Endothelial cell of umbilical vein (primary cell): ENCODE data around the gene ZNF766. TPM values are rescaled to one million over a fixed set of nuclear protein-coding genes. Genes with fewer than 3 reads are reported as not detected.

Source experiments
- BruUV-seq: library from RNA; stranded (reverse); fragments of 400-500 nt; replicated peaks from 2 replicates; lab custom pipeline; 2021; lab: Mats Ljungman, UMichigan
- CTCF ChIA-PET: fragments of 300-600, 350-600 bp; sonication (Branson Sonifier 250); formaldehyde crosslinking; loops from one replicate; lab custom pipeline; 2021; ENCODE audit warnings: antibody characterized with exemption, inconsistent platforms; lab: Charles Lee
- POLR2A ChIA-PET: fragments of 300-600, 350-600 bp; sonication (Branson Sonifier 250); formaldehyde crosslinking; loops from one replicate; lab custom pipeline; 2021; ENCODE audit warnings: antibody characterized with exemption, inconsistent platforms; lab: Charles Lee
- DNase-seq: peaks from one replicate; pipeline ENCODE4 v3.0.0-alpha.2; 2011; ENCODE audit warnings: low read depth, low spot score
- FAIRE-seq: peaks from 2 replicates; lab custom pipeline; 2011; peaks lifted over from hg19 to GRCh38; lab: Jason Lieb, UNC
- H2AFZ ChIP-seq: 2 replicates; pipeline ENCODE4 v1.6.0; 2012; ENCODE audit warnings: low read depth, low read length, control low read depth, inconsistent platforms
- H3K27ac ChIP-seq: 2 replicates; pipeline ENCODE4 v1.5.1; 2011; ENCODE audit warnings: low read depth, mild to moderate bottlenecking, control low read depth, low read length, moderate library complexity; ENCODE audit not compliant: insufficient read depth
- H3K27me3 ChIP-seq, 2 experiments: 2 replicates each; pipeline versions ENCODE4 v1.6.0 to v1.6.1; 2011; ENCODE audit warnings: low read length in 2 of 2, mixed read lengths in 1 of 2; ENCODE audit not compliant: control insufficient read depth in 2 of 2, insufficient read depth in 2 of 2
- H3K36me3 ChIP-seq, 2 experiments: 2 replicates in 1 of 2; 3 replicates in 1 of 2; pipeline ENCODE4 v1.5.1; 2011; ENCODE audit warnings: low read length in 2 of 2, mild to moderate bottlenecking in 1 of 2, moderate library complexity in 1 of 2; ENCODE audit not compliant: control insufficient read depth in 2 of 2, insufficient read depth in 2 of 2; ENCODE audit errors: extremely low read depth in 1 of 2
- H3K4me1 ChIP-seq: 3 replicates; pipeline ENCODE4 v1.5.1; 2011; ENCODE audit warnings: mild to moderate bottlenecking, low read length; ENCODE audit not compliant: control insufficient read depth, insufficient read depth; ENCODE audit errors: extremely low read depth
- H3K4me2 ChIP-seq: 2 replicates; pipeline ENCODE4 v1.6.1; 2011; ENCODE audit warnings: low read length, control low read depth, mixed read lengths; ENCODE audit not compliant: insufficient read depth
- H3K4me3 ChIP-seq, 3 experiments: fragments of 200-600 bp in 1 of 3; sonication (generic), shearing (Covaris generic) in 1 of 3; replicated peaks in 1 of 3; 2 replicates each; pipeline ENCODE4 v1.5.1; 2011 to 2016; ENCODE audit warnings: control low read depth in 3 of 3, low read length in 3 of 3, mild to moderate bottlenecking in 2 of 3, inconsistent platforms in 1 of 3, low read depth in 1 of 3, moderate library complexity in 1 of 3; ENCODE audit not compliant: insufficient read depth in 1 of 3
- H3K79me2 ChIP-seq: 2 replicates; pipeline ENCODE4 v1.6.0; 2012; ENCODE audit warnings: low read length, inconsistent platforms; ENCODE audit not compliant: control insufficient read depth, insufficient read depth
- H3K9ac ChIP-seq: replicated peaks from 2 replicates; pipeline ENCODE3; 2011; ENCODE audit warnings: low read length, control low read depth; ENCODE audit not compliant: insufficient read depth; ENCODE audit errors: extremely low read depth
- H3K9me1 ChIP-seq: replicated peaks from 3 replicates; pipeline ENCODE4 v1.6.0; 2011; ENCODE audit warnings: mild to moderate bottlenecking, low read length; ENCODE audit not compliant: control insufficient read depth, insufficient read depth; ENCODE audit errors: extremely low read depth
- H3K9me3 ChIP-seq: replicated peaks from 2 replicates; pipeline ENCODE4 v1.5.1; 2012; ENCODE audit warnings: low read length, inconsistent platforms; ENCODE audit not compliant: control insufficient read depth, insufficient read depth
- H4K20me1 ChIP-seq: replicated peaks from 2 replicates; pipeline ENCODE3; 2011; ENCODE audit warnings: mild to moderate bottlenecking, low read length; ENCODE audit not compliant: control insufficient read depth, insufficient read depth; ENCODE audit errors: extremely low read depth
- CTCF ChIP-seq, 2 donors: IDR thresholded peaks; 1 replicate in 1 of 2; 2 replicates in 1 of 2; pipeline ENCODE4 v1.5.1; 2011; ENCODE audit warnings: low read length in 2 of 2, mild to moderate bottlenecking in 2 of 2, moderate library complexity in 2 of 2, control low read depth in 1 of 2, inconsistent platforms in 1 of 2, low read depth in 1 of 2; ENCODE audit not compliant: insufficient read depth in 1 of 2; ENCODE audit errors: extremely low read depth in 1 of 2
- EZH2 ChIP-seq: IDR thresholded peaks from 2 replicates; pipeline ENCODE4 v1.6.1; 2012; ENCODE audit warnings: borderline replicate concordance, low read depth, mild to moderate bottlenecking, moderate library complexity, low read length, inconsistent platforms; ENCODE audit not compliant: severe bottlenecking
- FOS ChIP-seq: IDR thresholded peaks from 2 replicates; pipeline ENCODE4 v1.6.1; 2011; ENCODE audit warnings: mild to moderate bottlenecking, low read length, moderate library complexity, borderline replicate concordance; ENCODE audit not compliant: insufficient read depth
- GATA2 ChIP-seq: IDR thresholded peaks from 2 replicates; pipeline ENCODE4 v1.7.0; 2011; ENCODE audit warnings: low read depth, mild to moderate bottlenecking, moderate library complexity, mixed read lengths, low read length; ENCODE audit not compliant: insufficient read length, insufficient read depth
- JUN ChIP-seq: IDR thresholded peaks from 2 replicates; pipeline ENCODE4 v1.6.1; 2011; ENCODE audit warnings: borderline replicate concordance, low read depth; ENCODE audit not compliant: insufficient read length, insufficient read depth
- MYC ChIP-seq: IDR thresholded peaks from one replicate; pipeline ENCODE4 v1.6.1; 2011; ENCODE audit warnings: mild to moderate bottlenecking, low read depth, low read length
- POLR2A ChIP-seq: IDR thresholded peaks from 2 replicates; pipeline ENCODE4 v1.6.1; 2012; ENCODE audit warnings: low read depth, mild to moderate bottlenecking, control low read depth, low read length
- POLR2AphosphoS5 ChIP-seq: IDR thresholded peaks from 2 replicates; pipeline ENCODE4 v1.6.1; 2012; ENCODE audit warnings: low read depth, mild to moderate bottlenecking, control low read depth, low read length, moderate library complexity; ENCODE audit not compliant: insufficient read depth
- dilution Hi-C: fragments of 300-500 bp; cut with MboI; formaldehyde crosslinking; loops from one replicate; pipeline ENCODE4 v1.15.0; 2019; ENCODE audit warnings: low sequenced_read_pairs; ENCODE audit not compliant: extremely low pct_ligation_motif_present
- intact Hi-C: fragments of 100-400 bp; cut with micrococcal nuclease; formaldehyde crosslinking; loops from one replicate; pipeline ENCODE4 v1.10.0; 2022
- polyA plus RNA-seq, 4 experiments: library from polyadenylated mRNA; depleted of rRNA in 3 of 4; stranded (reverse) in 3 of 4; unstranded in 1 of 4; fragments of >200 nt; gene quantifications; 2 replicates each; pipeline versions ENCODE4 v1.2.1 to v1.2.3, GENCODE V29; 2011 to 2012; ENCODE audit warnings: missing spikeins in 1 of 4
- total RNA-seq: library from RNA; stranded (reverse); gene quantifications from 2 replicates; pipeline ENCODE4 v1.2.3, GENCODE V29; 2021

Gene ZNF766
- total and polyA plus RNA-seq, 2 donors (not counting 3 experiments of a cell fraction or from before 2014, with no cell fraction given), result 2.9 to 8.9 TPM

- no peak overlapping the region for H3K9ac ChIP-seq
- dilution Hi-C loops (no loop called here), intact Hi-C loops (no loop called here)
- no peaks in the 10 kb centered on the region for H3K9me1 ChIP-seq
- no peaks in the 10 kb centered on the region for H3K27me3 ChIP-seq
- DNase-seq (no peak), FAIRE-seq (no peak)
- H4K20me1 ChIP-seq, result no peaks in the 10 kb centered on the region
- no peak for TF ChIP-seq MYC
- no peak for TF ChIP-seq FOS
- no peak for TF ChIP-seq JUN
- TF ChIP-seq POLR2AphosphoS5, result no peak
- no peak for TF ChIP-seq CTCF (IDR thresholded peaks at IDR 0.05; ENCODE audit: extremely low read depth in 1 of 2, insufficient read depth in 1 of 2, low read depth in 1 of 2, low read length in 2 of 2)
- TF ChIP-seq EZH2, result no peak
- TF ChIP-seq GATA2, result no peak
- TF ChIP-seq POLR2A, result no peak
- H3K36me3 ChIP-seq, result peaks cover 34 to 59% of the 10 kb centered on the region in 2 experiments
- H2AFZ ChIP-seq, result no peak overlapping the region
- BruUV-seq, result no TSS peak
- ChIA-PET POLR2A (no interaction called here), CTCF (interaction anchor here (0.6 kb wide), 1 partner anchor 45 kb away, joined by 3 read pairs; no protein-coding TSS in a partner anchor)
- H3K4me2 ChIP-seq, result no peak overlapping the region
- H3K4me1 ChIP-seq, result no peaks in the 10 kb centered on the region
- H3K79me2 ChIP-seq, result no peaks in the 10 kb centered on the region
- no peak overlapping the region for H3K4me3 ChIP-seq
- no peaks in the 10 kb centered on the region for H3K9me3 ChIP-seq
- H3K27ac ChIP-seq, result no peak overlapping the region
Observed at GRCh38 chr19:52224211-52224610, 45.2 kb upstream of the ZNF766 start.
